Neural cell (in vitro differentiated cells): ENCODE data around the gene NYAP1.

ENCODE experiments used
- EP300 ChIP-seq: fragments of 450-650 bp; conservative IDR thresholded peaks from 2 replicates; pipeline ENCODE4 v1.6.1; 2014; ENCODE audit warnings: antibody characterized with exemption, mild to moderate bottlenecking, moderate library complexity; ENCODE audit not compliant: poor library complexity, severe bottlenecking
- EZH2 ChIP-seq: fragments of 200-600, 300-800 bp; shearing (Covaris generic), sonication (generic); IDR thresholded peaks from 2 replicates; pipeline ENCODE4 v1.6.1; 2014; ENCODE audit warnings: antibody characterized with exemption, low read length, borderline replicate concordance, mild to moderate bottlenecking; ENCODE audit not compliant: insufficient read depth, poor library complexity, severe bottlenecking
- POLR2AphosphoS5 ChIP-seq: IDR thresholded peaks from 2 replicates; pipeline ENCODE4 v1.6.1; 2012
- RAD21 ChIP-seq: fragments of 450-650 bp; conservative IDR thresholded peaks from 2 replicates; pipeline ENCODE4 v1.6.1; 2014; ENCODE audit warnings: antibody characterized with exemption, mild to moderate bottlenecking, moderate library complexity
- SMC3 ChIP-seq: fragments of 450-650 bp; conservative IDR thresholded peaks from 2 replicates; pipeline ENCODE4 v1.6.1; 2014; ENCODE audit warnings: antibody characterized with exemption, mild to moderate bottlenecking, moderate library complexity; ENCODE audit not compliant: poor library complexity
- TAF1 ChIP-seq: IDR thresholded peaks from 2 replicates; pipeline ENCODE4 v1.6.1; 2012; ENCODE audit warnings: low read depth
- TF ChIP-seq, protein P1 (sequence below): fragments of 450-650 bp; IDR thresholded peaks from 2 replicates; pipeline ENCODE4 v1.5.1; 2014; ENCODE audit warnings: antibody characterized with exemption, mild to moderate bottlenecking, moderate library complexity; ENCODE audit not compliant: poor library complexity, severe bottlenecking
- TF ChIP-seq, protein P2 (sequence below): IDR thresholded peaks from 2 replicates; pipeline ENCODE4 v1.6.1; 2012; ENCODE audit warnings: borderline replicate concordance

DNA sequence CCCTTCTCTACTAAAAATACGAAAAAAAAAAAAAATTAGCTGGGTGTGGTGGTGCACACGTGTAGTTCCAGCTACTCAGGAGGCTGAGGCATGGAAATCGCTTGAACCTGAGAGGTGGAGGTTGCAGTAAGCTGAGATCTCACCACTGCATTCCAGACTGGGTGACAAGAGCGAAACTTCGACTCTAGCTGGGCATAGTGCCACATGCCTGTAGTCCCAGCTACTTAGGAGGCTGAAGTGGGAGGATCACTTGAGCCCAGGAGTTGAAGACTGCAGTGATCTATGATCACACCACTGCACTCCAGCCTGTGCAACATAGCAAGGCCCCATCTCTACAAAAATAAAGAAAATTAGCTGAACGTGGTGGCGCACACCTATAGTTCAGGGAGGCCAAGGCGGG, 18.4 kb upstream of the NYAP1 start:
- TF ChIP-seq POLR2AphosphoS5 (no peak), TAF1 (no peak), EZH2 (no peak), RAD21 (no peak), SMC3 (no peak), EP300 (no peak)
- TF ChIP-seq, protein P1, sequence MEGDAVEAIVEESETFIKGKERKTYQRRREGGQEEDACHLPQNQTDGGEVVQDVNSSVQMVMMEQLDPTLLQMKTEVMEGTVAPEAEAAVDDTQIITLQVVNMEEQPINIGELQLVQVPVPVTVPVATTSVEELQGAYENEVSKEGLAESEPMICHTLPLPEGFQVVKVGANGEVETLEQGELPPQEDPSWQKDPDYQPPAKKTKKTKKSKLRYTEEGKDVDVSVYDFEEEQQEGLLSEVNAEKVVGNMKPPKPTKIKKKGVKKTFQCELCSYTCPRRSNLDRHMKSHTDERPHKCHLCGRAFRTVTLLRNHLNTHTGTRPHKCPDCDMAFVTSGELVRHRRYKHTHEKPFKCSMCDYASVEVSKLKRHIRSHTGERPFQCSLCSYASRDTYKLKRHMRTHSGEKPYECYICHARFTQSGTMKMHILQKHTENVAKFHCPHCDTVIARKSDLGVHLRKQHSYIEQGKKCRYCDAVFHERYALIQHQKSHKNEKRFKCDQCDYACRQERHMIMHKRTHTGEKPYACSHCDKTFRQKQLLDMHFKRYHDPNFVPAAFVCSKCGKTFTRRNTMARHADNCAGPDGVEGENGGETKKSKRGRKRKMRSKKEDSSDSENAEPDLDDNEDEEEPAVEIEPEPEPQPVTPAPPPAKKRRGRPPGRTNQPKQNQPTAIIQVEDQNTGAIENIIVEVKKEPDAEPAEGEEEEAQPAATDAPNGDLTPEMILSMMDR: no peak
- TF ChIP-seq, protein P2, sequence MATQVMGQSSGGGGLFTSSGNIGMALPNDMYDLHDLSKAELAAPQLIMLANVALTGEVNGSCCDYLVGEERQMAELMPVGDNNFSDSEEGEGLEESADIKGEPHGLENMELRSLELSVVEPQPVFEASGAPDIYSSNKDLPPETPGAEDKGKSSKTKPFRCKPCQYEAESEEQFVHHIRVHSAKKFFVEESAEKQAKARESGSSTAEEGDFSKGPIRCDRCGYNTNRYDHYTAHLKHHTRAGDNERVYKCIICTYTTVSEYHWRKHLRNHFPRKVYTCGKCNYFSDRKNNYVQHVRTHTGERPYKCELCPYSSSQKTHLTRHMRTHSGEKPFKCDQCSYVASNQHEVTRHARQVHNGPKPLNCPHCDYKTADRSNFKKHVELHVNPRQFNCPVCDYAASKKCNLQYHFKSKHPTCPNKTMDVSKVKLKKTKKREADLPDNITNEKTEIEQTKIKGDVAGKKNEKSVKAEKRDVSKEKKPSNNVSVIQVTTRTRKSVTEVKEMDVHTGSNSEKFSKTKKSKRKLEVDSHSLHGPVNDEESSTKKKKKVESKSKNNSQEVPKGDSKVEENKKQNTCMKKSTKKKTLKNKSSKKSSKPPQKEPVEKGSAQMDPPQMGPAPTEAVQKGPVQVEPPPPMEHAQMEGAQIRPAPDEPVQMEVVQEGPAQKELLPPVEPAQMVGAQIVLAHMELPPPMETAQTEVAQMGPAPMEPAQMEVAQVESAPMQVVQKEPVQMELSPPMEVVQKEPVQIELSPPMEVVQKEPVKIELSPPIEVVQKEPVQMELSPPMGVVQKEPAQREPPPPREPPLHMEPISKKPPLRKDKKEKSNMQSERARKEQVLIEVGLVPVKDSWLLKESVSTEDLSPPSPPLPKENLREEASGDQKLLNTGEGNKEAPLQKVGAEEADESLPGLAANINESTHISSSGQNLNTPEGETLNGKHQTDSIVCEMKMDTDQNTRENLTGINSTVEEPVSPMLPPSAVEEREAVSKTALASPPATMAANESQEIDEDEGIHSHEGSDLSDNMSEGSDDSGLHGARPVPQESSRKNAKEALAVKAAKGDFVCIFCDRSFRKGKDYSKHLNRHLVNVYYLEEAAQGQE: no peak
